ENCODE measurements around the gene ACSM3.

The ACSM3 gene

DNA sequence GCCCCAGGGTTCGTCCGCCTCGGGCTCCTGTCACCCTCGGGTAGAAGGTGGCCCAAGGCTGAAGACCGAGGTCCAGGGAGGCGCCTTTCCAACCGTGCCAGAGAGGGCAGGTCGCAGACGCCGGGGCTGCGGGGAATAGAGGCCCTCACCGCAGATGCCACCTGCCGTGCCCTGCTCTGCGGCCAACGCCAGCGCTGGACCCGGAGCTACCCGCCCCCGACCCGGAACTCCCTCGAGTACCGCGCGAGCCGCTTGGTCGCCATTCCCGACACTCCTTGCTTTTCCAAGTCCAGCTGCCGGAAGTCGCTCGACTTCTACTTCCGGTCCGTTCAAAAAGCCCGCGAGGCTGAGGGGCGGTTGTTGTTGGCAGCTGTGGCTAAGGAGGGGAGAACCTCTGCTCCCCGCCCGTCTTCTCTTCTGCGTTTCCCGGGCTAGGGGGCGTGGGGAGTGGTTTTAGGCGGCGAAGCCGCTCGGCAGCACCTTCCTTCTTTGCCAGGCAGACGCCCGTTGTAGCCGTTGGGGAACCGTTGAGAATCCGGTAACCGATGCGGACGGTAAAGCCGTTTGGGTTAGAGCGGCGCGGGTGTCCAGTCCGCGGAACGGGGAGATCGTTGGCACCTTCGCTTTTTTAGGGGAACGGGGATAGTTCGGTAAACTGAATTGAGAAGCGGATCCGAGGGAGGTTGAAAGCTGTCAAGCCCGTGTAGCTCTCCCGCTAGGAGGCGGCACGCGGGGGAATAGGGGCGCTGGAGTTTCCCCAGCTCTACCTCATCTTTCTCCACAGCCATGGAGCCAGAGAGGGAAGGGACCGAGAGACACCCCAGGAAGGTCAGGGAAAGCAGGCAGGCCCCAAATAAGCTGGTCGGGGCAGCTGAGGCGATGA is 42.6 kb downstream of the ACSM3 start, which contains the start of the genes ERI2 and REXO5:
Gene ERI2 (minus strand): TSS at position 305 of the 883 bp plus-strand sequence. CDS start 42 bp downstream, at position 263.
Gene REXO5 (plus strand): TSS at position 360 of the 883 bp plus-strand sequence. CDS start 427 bp downstream, at position 787.
- peak; percentile 58 for DNase-seq

DNA sequence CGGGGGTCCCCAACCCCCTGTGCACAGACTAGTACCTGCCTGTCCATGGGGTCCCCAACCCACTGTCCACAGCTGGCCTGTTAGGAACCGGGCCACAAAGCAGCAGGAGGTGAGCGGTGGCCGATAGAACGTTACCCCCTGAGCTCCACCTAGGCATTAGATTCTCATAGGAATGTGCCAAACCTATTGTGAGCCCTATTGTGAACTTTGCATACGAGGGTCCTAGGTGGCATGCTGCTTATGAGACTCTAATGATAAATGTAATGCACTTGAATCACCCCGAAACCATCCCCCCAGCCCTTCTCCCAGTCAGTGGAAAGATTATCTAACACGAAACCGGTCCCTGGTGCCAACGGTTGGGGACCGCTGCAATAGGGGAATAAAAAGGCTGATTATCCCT is 44.0 kb downstream of the ACSM3 start:
- DNase-seq = no peak

DNA sequence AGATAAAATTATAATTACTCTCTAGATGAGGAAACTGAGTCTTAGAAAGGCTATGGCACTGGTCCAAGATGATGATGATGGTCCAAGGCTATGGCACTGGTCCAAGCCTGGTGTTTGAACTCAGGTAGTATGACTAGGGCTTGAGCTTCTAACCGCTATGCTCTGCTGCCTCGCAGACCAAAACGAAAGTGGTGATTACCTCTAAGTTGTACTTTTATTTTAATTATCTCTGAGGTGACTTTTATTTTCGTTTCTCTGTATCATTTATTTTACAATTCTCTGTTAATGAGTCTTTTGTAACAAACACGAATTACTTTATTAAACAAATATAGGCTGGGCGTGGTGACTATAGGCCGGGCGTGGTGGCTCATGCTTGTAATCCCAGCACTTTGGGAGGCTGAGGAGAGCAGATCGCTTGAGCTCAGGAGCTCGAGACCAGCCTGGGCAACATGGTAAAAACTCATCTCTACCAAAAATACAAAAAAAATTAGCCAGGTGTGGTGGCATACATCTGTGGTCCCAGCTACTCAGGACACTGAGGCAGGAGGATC is 48.1 kb downstream of the ACSM3 start:
- no peak for DNase-seq

DNA sequence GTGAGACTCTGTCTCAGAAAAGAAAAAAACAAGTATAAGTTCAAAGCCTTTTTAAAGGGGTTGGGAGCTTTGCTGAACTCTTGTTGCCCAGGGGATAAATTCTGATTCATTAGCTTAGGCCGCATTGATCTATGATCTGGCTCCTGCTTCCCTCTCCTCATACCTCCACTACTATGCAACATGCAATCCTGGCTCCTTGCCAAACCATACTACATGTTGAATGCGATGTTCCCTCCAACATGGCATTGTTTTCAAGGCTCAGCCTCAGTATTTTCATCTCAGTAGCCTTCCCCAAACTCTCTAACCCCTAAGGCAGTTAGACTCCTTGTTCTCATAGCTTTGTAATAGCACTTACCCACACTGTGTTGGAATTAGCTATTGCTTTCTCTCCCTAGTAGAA is 48.7 kb downstream of the ACSM3 start:
- DNase-seq = no peak

DNA sequence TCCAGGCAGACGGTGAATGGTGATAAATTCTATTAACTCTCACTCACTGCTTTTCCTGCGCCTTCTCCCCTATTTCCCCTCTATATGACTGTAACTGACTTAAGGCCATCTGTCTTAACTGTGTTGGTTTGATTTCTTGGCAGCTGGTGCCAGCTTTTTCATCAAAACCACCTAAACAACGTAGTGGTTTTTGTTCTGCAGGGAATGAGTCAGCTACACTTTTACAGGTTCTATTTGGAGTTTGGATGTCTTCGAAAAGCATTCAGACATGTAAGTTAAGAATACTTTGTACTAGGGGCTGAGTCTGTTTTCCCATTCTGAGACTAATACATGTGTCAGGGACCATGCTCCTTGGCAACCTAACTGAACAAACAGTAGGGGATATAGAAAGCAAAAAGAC is 51.0 kb downstream of the ACSM3 start:
- DNase-seq = no peak

DNA sequence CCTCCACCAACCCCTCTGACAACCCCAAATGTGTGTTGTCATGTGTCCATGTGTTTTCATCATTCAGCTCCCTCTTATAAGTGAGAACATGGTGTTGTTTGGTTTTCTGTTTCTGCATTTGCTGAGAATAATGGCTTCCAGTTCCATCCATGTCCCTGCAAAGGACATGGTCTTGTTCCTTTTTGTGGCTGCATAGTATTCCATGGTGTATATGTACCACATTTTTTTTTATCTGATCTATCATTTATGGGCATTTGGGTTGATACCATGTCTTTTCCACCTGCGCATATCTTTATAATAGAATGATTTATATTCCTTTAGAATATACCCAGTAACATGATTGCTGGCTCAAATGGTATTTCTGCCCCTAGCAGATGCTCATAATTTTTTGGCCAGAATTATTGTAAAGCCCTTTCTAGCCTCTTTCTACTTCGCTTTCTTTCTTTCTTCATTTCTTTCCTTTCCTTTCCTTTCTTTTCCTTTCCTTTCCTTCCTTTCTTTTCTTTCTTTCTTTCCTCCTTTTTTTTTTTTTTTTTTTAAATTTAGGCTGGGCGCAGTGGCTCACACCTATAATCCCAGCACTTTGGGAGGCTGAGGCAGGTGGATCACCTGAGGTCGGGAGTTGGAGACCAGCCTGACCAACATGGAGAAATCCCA is 55.2 kb downstream of the ACSM3 start:
- no peak for DNase-seq

DNA sequence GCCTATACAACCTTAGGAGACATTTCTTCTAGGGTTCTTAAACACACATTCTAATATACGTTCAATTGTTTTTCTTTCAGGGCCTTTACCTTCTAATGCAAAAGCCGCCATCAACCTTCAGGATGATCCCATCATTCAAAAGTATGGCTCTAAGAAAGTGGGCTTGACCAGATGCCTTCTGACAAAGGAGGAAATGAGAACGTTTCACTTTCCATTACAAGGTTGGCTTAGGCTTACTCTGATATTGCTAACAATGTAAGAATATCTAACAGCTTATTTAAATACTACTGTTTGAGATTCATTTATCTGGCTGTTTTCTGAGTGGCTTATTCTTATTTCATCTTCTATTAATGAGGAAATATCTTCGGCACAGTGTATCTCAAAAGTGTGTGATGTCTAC is 57.9 kb downstream of the ACSM3 start:
- DNase-seq = no peak

DNA sequence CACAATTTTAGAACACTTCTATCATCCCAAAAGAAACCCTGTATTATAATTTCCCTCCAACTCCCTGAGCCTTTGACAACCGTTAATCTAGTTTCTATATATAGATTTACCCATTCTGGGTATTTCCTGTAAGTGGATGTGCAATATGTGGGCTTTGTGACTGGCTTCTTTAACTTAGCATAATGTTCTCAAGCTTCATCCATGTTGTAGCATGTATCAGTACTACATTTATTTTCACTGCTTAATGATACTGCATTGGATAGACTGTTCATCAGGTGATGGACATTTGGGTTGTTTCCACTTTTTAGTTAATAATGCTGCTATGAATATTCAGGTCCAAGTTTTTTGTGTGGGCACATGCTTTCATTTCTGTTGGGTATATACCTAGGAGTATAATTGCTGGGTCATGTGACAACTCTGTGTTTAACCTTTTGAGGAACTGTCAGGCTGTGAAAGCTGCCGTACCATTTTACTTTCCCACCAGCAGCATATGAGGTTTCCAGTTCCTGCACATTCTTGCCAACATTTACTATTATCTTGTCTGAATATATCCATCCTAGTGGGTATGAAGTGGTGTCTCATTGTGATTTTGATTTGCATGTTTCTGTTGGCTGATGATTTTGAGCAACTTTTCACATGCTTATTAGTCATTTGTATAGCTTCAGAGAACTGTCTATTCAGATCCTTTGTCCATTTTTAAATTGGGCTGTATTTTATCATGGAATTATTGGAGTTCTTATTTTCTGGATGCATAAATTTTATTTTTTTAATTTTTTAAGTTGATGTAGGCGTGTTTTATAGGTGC is 58.9 kb downstream of the ACSM3 start:
- no peak for DNase-seq

DNA sequence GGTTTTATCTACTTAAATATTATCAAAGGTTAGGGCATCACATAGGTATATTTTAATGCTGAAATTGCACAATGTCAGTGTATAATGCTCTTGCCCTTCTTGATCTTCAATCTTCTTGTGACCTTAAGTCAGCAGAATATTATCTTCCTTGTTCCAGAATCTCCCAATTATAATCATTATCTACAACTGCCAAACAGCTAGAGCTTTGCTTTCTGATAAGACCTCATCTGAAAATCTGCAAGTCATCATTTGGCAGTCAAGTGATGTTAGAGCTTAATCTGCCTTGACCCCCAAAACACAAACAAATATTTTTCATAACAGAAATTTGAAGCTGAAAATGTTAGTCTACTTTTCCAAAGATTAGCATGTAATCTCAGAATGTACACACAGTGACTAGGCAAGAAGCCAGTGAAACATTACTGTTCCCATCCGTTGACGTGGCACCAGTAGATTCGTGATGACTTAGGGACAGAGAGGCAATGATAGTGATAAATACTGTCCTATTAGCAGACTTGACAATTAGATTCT is 62.3 kb downstream of the ACSM3 start:
- DNase-seq = no peak

DNA sequence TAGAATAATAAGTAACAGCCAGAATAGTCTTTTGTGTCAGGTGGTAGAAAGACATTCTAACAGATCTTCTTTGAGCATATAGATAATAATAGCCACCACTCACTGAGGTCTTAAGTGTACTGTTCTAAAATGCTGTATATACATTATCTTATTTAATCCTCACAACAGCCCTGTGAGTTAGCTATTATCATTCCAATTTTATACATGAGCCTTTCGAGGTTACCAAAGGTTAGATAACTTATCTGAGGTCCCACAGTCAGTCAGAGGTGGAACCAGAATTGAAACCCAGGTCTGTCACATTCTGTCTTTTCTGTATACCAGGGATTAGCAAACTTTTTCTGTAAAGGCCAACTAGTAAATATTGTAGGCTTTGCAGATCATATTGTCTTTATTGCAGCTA is 65.7 kb downstream of the ACSM3 start:
- no peak for DNase-seq

DNA sequence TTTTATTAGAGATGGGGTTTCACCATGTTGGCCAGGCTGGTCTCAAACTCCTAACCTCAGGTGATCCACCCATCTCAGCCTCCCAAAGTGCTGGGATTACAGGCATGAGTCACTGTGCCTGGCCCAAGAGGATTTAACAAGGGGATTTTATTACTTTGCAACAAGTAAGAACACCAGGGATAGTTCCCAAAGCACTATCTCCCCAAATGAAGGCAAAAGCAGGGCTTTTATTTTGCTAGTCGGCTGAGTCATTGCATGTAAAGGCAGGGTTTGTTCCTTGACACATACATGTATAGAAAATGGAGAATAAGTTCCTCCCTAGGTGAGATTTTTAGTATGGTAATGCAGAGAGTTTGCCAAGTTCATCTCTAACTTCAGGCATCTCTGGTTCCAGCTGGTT is 66.6 kb downstream of the ACSM3 start:
- no peak for DNase-seq

DNA sequence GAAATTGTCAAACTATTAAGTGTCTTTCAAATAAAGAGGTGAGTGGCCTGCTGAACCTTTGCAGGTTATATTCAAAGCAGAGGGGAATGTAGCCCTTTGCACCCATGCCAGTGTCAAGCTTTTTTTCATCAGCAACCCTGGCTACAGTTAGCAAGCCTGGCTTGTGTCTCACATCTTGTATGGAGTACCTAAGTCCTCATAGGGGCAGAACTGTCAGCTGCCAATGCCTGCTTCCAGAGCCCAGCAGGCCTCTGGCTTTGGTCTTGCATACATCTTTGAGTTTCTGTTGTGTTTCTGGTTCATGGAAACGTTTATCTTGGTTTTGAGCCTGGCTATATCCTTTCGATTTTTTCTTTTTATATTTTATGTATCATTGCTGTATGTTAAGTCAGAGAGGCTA is 69.3 kb downstream of the ACSM3 start:
- DNase-seq = no peak

DNA sequence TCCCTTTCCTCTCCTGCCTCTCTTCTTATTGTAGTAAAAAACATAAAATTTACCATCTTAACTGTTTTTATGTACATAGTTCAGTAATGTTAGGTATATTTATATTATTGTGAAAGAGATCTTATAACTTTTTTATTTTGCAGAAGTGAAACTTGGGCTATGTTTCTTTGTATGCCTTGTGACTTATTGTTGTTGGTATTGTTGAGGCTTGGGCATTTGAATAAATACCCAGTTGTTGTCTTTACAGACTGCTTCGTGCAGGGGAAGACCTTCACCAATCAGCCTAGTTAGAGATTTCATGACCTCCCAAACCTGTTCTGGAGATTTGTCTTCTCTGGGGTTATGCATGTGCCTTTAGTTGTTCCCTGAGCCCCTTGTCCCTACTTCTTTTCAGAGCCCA is 74.4 kb downstream of the ACSM3 start:
- no peak for DNase-seq

DNA sequence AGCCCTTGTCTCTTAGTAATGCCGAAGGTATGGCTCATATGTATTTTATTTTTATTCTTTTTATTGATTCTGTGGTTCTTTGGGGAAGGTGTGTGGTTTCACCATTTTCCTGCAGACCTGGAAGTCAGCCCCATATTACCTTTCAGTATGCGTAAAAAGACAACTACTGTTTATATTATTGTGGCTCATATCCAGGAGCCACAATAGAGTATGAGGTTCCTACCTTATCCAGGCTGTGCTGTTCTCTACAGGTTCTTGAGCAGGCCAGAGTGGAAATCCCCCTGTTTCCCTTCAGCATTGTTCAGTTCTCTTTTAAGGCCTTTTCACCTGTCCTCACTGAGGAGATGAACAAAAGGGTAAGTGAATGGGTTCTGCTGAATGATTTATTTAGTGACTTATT is 75.7 kb downstream of the ACSM3 start:
- no peak for DNase-seq

DNA sequence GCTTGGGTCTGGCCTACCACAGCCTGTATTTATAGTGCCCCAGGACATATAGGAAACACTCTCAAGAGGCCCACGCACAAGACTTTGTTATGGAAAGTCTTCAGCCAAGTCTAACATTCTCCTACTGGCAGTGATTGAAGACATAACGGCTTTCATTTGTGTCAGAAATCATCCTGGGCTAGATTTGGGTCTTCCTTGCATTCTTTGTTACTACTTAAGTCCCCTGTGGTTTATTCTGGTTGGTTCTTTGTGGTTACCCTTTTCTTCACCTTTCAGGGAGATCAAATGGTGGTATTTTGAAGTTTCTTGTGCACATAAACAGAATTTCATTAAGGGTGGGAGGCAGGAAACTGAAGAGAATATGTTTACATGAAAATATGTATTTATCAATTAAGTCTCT is 80.2 kb downstream of the ACSM3 start:
- no peak for DNase-seq

DNA sequence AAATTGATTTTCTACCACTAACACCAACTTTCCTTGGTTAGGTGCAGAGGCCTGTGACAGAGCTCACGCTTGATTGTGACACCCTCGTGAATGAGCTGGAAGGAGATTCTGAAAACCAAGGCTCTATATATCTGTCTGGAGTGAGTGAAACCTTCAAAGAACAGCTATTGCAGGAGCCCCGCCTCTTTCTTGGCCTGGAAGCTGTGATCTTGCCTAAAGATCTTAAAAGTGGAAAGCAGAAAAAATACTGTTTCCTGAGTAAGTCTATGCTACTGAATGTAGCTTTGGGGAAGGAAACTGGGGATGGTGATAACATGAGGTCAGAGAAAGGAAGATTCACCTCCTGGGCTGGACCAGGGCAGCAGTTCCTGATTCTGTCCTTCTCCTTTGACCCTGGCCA is 80.8 kb downstream of the ACSM3 start:
- no peak for DNase-seq

DNA sequence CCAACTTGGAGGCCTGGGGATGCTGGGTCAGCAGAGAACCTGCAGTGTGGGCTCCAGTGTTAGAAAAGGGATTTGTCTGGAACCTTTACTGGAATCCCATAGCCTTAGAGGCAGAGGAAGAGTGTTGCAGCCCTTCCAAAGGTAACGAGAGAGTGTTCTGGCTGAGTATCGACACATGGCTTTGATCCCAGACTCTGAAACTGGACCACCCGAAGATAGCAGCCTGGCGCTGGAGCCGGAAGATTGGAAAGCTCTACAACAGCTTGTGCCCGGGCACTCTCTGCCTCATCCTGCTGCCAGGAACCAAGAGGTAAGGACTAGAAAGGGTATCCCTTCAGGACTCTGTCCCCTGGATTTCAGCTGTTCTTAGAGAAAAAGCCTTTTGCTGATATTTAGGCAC is 82.2 kb downstream of the ACSM3 start:
- DNase-seq = no peak

DNA sequence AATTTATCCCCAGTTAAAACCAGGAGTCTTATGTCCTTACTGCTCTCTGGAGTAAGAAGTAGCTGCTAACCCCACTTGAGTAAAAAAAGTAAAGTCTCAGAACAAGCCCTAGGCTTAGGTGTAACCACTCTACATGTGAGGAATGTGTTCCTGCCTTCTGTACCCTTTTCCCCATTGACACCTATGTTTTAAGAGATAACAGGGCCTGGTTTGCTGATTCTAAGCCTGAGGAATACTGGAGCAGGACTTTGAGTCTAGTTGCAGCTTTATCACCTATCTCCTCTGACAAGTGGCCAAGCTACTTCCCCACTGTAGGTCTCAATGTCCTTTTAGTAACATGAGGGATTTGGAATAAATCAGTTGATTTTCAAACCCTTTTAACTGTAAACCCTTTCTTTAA is 82.7 kb downstream of the ACSM3 start:
- no peak for DNase-seq
